ENCODE measurements around the gene PCBD1.

PCBD1 gene

DNA sequence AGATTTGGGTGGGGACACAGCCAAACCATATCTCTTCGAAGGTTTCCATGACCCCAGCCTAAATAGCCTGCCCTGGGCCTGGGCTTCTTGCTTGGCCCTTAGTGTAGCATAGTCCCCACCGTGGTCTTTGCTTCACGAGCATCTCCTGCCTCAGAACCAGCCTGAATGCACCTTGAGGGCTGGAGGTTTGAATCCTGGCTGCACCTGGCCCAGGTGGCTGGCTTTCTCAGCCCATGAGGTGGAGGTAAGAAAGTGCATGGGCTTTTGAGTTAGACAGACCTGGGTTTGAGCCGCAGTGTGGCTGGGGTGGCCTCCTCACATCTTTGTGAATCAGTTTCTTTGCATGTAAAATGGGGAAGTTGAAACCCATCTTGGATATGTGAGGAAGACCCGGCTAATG, 24.2 kb upstream of the PCBD1 start:
- no peak for DNase-seq (ENCODE audit: low read depth)
- TF ChIP-seq, protein P1, sequence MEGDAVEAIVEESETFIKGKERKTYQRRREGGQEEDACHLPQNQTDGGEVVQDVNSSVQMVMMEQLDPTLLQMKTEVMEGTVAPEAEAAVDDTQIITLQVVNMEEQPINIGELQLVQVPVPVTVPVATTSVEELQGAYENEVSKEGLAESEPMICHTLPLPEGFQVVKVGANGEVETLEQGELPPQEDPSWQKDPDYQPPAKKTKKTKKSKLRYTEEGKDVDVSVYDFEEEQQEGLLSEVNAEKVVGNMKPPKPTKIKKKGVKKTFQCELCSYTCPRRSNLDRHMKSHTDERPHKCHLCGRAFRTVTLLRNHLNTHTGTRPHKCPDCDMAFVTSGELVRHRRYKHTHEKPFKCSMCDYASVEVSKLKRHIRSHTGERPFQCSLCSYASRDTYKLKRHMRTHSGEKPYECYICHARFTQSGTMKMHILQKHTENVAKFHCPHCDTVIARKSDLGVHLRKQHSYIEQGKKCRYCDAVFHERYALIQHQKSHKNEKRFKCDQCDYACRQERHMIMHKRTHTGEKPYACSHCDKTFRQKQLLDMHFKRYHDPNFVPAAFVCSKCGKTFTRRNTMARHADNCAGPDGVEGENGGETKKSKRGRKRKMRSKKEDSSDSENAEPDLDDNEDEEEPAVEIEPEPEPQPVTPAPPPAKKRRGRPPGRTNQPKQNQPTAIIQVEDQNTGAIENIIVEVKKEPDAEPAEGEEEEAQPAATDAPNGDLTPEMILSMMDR (conservative IDR thresholded peaks at IDR 0.05; ENCODE audit: low read length), result no peak
- H3K4me3 ChIP-seq (ENCODE audit: low read length), result no peak overlapping the region

DNA sequence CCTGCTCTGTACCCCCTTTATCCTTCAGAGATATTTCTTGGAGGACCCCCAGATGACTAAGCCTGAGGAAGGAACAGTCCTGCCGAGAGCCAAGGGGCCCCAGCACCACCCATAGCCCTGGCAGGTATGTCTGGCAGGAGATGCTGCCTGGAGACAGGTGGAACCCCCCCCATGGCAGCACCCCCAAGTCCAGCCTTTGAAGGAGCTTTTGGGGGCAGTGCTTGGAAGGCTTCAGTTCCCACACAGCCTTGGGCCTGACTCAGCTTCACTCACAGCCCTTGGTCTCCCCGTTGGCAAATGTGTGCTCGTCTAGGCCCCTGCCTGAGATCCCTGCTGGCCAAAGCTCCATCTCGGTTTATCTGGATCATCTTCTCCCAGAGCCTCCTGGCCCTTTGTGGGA, 23.0 kb upstream of the PCBD1 start:
- no peak for DNase-seq (ENCODE audit: low read depth)
- no peak overlapping the region for H3K4me3 ChIP-seq (ENCODE audit: low read length)
- TF ChIP-seq, protein P1 (conservative IDR thresholded peaks at IDR 0.05; ENCODE audit: low read length), result no peak

DNA sequence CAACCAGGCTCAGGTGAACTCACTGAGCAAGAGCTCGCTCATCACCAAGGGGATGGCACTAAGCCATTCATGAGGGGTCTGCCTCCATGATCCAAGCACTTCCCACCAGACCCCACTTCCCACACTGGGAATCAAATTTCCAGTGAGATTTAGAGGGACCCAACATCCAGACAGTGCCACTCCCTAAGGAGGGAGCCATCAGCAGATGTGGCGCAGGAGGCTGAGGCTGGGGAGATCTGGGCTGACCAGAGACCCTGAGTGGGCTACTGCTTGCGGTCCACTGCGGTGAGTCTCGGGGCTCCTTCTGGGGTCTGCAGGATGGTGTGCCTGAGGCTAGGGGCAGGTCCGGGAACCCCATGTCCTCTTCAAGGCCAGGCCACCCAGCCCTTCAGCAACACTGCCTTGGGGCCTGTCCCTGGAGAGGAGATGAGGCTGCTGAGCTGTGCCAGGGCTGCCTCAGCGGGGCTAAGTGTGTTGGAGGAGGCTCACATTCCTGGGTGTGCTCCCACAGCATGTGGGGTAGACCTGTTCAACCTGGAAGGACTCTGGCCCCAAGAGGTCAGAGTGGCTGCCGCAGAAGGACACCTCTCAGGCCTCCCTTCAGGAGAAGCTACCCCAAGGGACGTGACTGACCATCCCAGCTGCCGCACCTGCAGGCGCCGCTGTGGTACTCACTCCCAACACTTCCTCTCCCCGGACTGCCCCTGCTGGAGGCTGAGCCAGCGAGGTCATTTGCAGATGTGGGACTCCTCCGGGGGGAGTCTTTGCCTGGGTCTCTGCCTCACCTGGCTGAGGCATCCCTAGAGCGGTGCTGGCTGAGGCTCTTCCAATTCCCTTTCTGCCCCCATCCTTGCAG, 22.3 kb upstream of the PCBD1 start:
- no peak for DNase-seq (ENCODE audit: low read depth)
- TF ChIP-seq, protein P1 (conservative IDR thresholded peaks at IDR 0.05; ENCODE audit: low read length), result no peak
- no peak overlapping the region for H3K4me3 ChIP-seq (ENCODE audit: low read length)

DNA sequence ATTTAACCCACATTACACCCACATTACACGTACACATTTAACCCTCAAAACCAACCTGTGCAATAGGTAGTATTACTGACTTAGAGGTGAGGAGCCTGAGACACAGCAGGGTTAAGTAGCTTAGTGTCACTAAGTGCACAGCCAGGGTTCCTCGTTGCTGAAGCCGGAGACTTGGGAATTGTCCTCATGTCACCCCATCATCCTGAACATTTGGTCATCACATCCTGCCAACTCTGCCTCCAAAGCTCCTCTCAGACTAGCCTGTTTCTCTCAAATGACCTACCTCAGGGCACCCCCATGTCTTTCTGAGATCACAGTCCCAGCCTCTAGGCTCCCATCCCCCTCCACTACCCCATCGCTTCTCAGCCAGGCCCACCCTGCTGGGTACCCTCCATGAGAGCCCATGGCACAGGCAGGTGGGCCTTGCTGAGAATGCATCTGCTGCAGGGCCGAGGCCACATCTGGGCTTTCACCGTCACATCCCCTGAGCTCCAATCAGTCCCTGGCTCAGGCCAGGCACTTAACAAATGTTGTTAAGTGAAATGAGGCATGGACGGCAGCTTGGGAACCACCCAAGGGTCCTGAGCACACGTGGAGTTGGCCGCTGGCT, 21.1 kb upstream of the PCBD1 start:
- H3K4me3 ChIP-seq (ENCODE audit: low read length), result no peak overlapping the region
- DNase-seq (ENCODE audit: low read depth), result no peak
- TF ChIP-seq, protein P1 (conservative IDR thresholded peaks at IDR 0.05; ENCODE audit: low read length), result no peak

DNA sequence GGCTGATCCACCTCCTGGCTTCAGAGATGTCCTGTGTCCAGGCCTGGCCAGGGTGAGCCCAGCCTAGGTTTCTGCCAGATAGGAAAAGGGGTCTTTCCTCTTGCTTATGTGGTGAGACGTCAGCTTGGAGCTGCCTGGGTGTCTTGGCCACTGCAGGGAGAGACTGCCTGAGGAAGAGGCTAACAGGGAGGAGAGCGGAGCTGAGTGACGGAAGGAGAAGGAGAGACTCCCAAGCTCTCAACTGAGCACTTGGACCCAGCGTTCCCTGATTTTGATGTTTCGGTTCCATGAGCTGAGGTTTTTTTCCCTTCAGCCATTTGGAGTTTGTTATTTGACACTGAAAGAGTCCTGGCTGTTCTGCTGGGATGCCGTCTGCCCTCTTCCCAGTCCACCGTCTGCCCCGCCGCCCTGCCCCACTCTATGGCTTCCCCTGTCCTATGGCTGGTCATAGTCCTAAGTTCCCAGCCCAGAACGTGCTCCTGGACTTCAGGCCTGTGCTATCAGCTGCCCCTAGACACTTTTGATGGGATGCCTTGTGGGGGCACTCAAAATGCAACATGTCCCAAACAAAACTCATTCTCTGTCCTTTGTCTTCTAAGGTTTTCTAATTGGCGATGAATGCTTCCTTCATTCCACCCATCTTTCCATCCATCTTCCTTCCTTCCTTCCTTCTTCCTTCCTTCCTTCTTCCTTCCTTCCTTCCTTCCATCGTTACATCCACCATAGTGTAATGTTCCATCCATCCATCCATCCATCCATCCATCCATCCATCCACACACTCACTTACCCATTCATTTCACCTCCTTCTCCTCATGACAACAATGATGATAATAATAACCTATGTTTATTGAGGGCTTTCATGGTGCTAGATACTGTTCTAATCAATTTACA, 20.3 kb upstream of the PCBD1 start:
- TF ChIP-seq, protein P1 (conservative IDR thresholded peaks at IDR 0.05; ENCODE audit: low read length), result no peak

DNA sequence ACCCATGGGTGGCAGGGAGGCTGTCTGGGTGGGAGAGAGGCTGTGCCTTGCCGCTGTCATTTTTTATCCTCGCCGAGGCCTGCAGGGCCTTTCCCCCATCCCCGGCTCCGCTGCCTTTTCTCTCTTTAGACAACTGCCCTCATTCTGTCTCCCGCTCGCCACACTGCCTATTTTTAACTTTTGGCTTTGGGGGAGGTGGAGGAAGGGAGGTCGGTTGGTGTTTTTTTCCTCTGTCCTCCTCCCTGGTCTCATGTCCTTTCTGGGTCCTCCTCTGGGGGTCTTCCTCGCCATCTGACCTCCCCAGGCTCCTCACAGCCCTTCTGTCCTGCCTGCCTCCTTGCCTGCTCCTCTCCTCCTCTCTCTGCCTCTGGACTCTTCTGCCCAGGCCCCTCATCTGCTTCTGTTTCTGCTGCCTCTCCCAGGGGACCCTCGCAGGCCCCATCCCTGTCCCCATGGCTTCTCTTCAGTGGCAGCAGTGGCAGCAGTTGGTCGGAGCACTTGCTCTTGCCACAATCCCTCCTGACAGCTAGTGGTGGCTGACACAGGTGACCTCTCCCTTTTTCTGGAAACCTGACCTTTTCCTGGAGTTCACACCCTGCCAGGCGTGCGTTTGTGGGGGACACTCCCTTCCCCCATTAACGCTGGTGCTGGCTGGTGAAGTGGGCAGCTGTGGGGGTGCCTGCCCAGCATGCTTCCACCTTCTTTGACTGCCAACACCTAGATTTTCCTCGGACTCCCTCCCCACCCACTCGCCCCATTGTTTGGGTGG, 19.5 kb upstream of the PCBD1 start:
- DNase-seq (ENCODE audit: low read depth), result no peak
- TF ChIP-seq, protein P1 (conservative IDR thresholded peaks at IDR 0.05; ENCODE audit: low read length), result no peak
- no peak overlapping the region for H3K4me3 ChIP-seq (ENCODE audit: low read length)

More for the DNA sequence above, 20.3 kb upstream of the PCBD1 start:
- H3K4me3 ChIP-seq (ENCODE audit: low read length), result no peak overlapping the region
- DNase-seq (ENCODE audit: low read depth), result no peak

Data from AG10803 (cell line).